K562 (cell line): ENCODE data around the gene UBE2J2. TPM values are rescaled to one million over a fixed set of nuclear protein-coding genes. Genes with fewer than 3 reads are reported as not detected.

Experiments used
- ATF4 ChIP-seq: fragments of 450-650 bp; formaldehyde crosslinking; IDR thresholded peaks from 2 replicates; pipeline ENCODE4 v1.4.0; 2022; ENCODE audit warnings: mild to moderate bottlenecking, moderate library complexity
- CCAR2 ChIP-seq: fragments of 200-400 bp; formaldehyde crosslinking; IDR thresholded peaks from 2 replicates; pipeline ENCODE4 v1.6.1; 2017; ENCODE audit warnings: mild to moderate bottlenecking, low read depth, low read length
- GMEB1 ChIP-seq: fragments of 250-450 bp; sonication (Bioruptor Pico); IDR thresholded peaks from 2 replicates; pipeline ENCODE4 v1.4.0; 2020; ENCODE audit warnings: mild to moderate bottlenecking
- HEY1 ChIP-seq: fragments of 250-450 bp; sonication (Bioruptor Pico); IDR thresholded peaks from 2 replicates; pipeline ENCODE4 v1.5.0; 2020; ENCODE audit warnings: mild to moderate bottlenecking, moderate library complexity, borderline replicate concordance
- HMG20A ChIP-seq: fragments of 450-650 bp; formaldehyde crosslinking; conservative IDR thresholded peaks from 2 replicates; pipeline ENCODE4 v1.4.0; 2020; ENCODE audit warnings: mild to moderate bottlenecking, mixed read lengths
- IRF1 ChIP-seq: sonication (generic); formaldehyde crosslinking; IDR thresholded peaks from 2 replicates; pipeline ENCODE4 v1.8.0; 2022; ENCODE audit warnings: missing genetic modification reagents, mild to moderate bottlenecking, borderline replicate concordance
- KDM5B ChIP-seq: fragments of 200-600 bp; sonication (generic); IDR thresholded peaks from 2 replicates; pipeline ENCODE4 v1.6.1; 2012; ENCODE audit warnings: low read depth, mild to moderate bottlenecking, moderate library complexity, low read length, control low read depth, inconsistent platforms; ENCODE audit not compliant: insufficient replicate concordance
- NR2F6 ChIP-seq: fragments of 450-650 bp; formaldehyde crosslinking; IDR thresholded peaks from 2 replicates; pipeline ENCODE4 v1.4.0; 2020; ENCODE audit warnings: mild to moderate bottlenecking
- RNF2 ChIP-seq: sonication (generic); IDR thresholded peaks from 2 replicates; pipeline ENCODE4 v1.6.1; 2016
- SIN3B ChIP-seq: fragments of 450-650 bp; IDR thresholded peaks from 2 replicates; pipeline ENCODE4 v1.6.1; 2017; ENCODE audit warnings: low read depth, mild to moderate bottlenecking, moderate library complexity
- SUPT5H ChIP-seq: fragments of 450-650 bp; IDR thresholded peaks from 2 replicates; pipeline ENCODE4 v1.6.1; 2016
- TRIM25 ChIP-seq: fragments of 450-650 bp; IDR thresholded peaks from 2 replicates; pipeline ENCODE4 v1.7.0; 2016; ENCODE audit warnings: borderline replicate concordance
- USF2 ChIP-seq: sonication (generic); formaldehyde crosslinking; IDR thresholded peaks from 2 replicates; pipeline ENCODE4 v1.5.0; 2020; ENCODE audit warnings: missing genetic modification reagents
- ZBTB2 ChIP-seq: fragments of 450-650 bp; IDR thresholded peaks from 2 replicates; pipeline ENCODE4 v1.6.1; 2016; ENCODE audit warnings: antibody characterized with exemption
- ZNF133 ChIP-seq: fragments of 250-450 bp; sonication (Bioruptor Pico); IDR thresholded peaks from 2 replicates; pipeline ENCODE4 v1.4.0; 2020; ENCODE audit warnings: mild to moderate bottlenecking
- ZNF212 ChIP-seq: fragments of 450-650 bp; formaldehyde crosslinking; IDR thresholded peaks from 2 replicates; pipeline ENCODE4 v1.4.0; 2020; ENCODE audit warnings: mild to moderate bottlenecking
- ZNF3 ChIP-seq: fragments of 250-450 bp; sonication (Bioruptor Pico); IDR thresholded peaks from 2 replicates; pipeline ENCODE4 v1.5.0; 2021; ENCODE audit warnings: mild to moderate bottlenecking, moderate library complexity
- ZNF384 ChIP-seq: IDR thresholded peaks from 2 replicates; pipeline ENCODE4 v1.6.1; 2012; ENCODE audit warnings: low read depth, low read length, improper control_type of control experiment
- ZNF589 ChIP-seq: fragments of 200-800 bp; sonication (Bioruptor generic); IDR thresholded peaks from 2 replicates; pipeline ENCODE4 v1.6.1; 2016; ENCODE audit warnings: low read depth, missing genetic modification characterization, missing compliant biosample characterization
- ZNF695 ChIP-seq: fragments of 450-650 bp; formaldehyde crosslinking; IDR thresholded peaks from 2 replicates; pipeline ENCODE4 v1.4.0; 2020; ENCODE audit warnings: mild to moderate bottlenecking, moderate library complexity
- polyA plus RNA-seq, 8 experiments: library from polyadenylated mRNA; depleted of rRNA in 4 of 8; stranded (reverse) in 5 of 8; unstranded in 3 of 8; fragments of >200 nt; fragmentation: Nextera tagmentation in 2 of 8; fragmentation: Illumina TruSeq in 1 of 8; extraction: Ambion mirVana in 2 of 8; extraction: Trizol in 1 of 8; gene quantifications; 2 replicates each; pipeline versions ENCODE4 v1.2.1 to v1.2.3, GENCODE V29; 2011 to 2014; ENCODE audit warnings: inconsistent platforms in 1 of 8, missing spikeins in 1 of 8
- total RNA-seq, 7 experiments: library from RNA; depleted of rRNA in 6 of 7; stranded (reverse); fragments of >200 nt in 6 of 7; fragmentation: Illumina TruSeq in 2 of 7; extraction: Trizol in 2 of 7; gene quantifications; 2 replicates each; pipeline versions ENCODE4 v1.2.1 to v1.2.3, GENCODE V29; 2011 to 2021; ENCODE audit warnings: low replicate concordance in 1 of 7

UBE2J2 gene
- total and polyA plus RNA-seq, 9 of the 15 experiments (the other 6 are each of a cell fraction or from before 2014, with no cell fraction given): 0.93 to 112 (median 75.5) TPM

- TF ChIP-seq TRIM25 (no peak), GMEB1 (CRISPR knock-in tag) (peak; percentile 66), ZNF212 (no peak), HMG20A (CRISPR knock-in tag) (no peak), SUPT5H (peak; percentile 84), HEY1 (no peak), USF2 (no peak), NR2F6 (CRISPR knock-in tag) (no peak), ZNF384 (no peak), ZNF589 (CRISPR knock-in tag) (no peak), ZNF3 (CRISPR knock-in tag) (no peak), ZBTB2 (no peak), RNF2 (no peak), ZNF695 (CRISPR knock-in tag) (no peak), ZNF133 (CRISPR knock-in tag) (no peak), IRF1 (CRISPR knock-in tag) (no peak), CCAR2 (no peak), ATF4 (CRISPR knock-in tag) (no peak), KDM5B (peak; percentile 56), SIN3B (peak; percentile 91)
These were observed at the start of gene UBE2J2 (continued) for GRCh38 chr1:1273512-1274298.
